Activated B cell treated with CpG ODN at 0.5 μM for 24 hours (primary cell): ENCODE results near the gene CCDC71. TPM values are rescaled to one million over a fixed set of nuclear protein-coding genes. Genes with fewer than 3 reads are reported as not detected.

ENCODE experiments used
- ATAC-seq: fragments of 200-7000 bp; cut with Tn5 transposase; one replicate; pipeline ENCODE4 v1.10.0; 2021; ENCODE audit warnings: low read depth, mild to moderate bottlenecking, moderate library complexity
- CTCF ChIA-PET: fragments of 350-600 bp; sonication (Branson Sonifier 250); formaldehyde crosslinking; loops from one replicate; lab custom pipeline; 2021; ENCODE audit warnings: antibody characterized with exemption; lab: Charles Lee
- POLR2A ChIA-PET: fragments of 350-600 bp; sonication (Branson Sonifier 250); formaldehyde crosslinking; loops from one replicate; lab custom pipeline; 2021; ENCODE audit warnings: antibody characterized with exemption; lab: Charles Lee
- DNase-seq: peaks from one replicate; pipeline ENCODE4 v3.0.0; 2022
- H3K27ac Mint-ChIP-seq: one replicate; pipeline ENCODE4 v1.8.0; 2020; ENCODE audit warnings: mixed read lengths
- H3K27me3 Mint-ChIP-seq: one replicate; pipeline ENCODE4 v1.8.0; 2021; ENCODE audit warnings: mixed read lengths
- H3K36me3 Mint-ChIP-seq: one replicate; pipeline ENCODE4 v1.8.0; 2021; ENCODE audit warnings: low read depth, mixed read lengths
- H3K4me1 Mint-ChIP-seq: one replicate; pipeline ENCODE4 v1.8.0; 2021; ENCODE audit warnings: mixed read lengths
- H3K4me3 Mint-ChIP-seq: one replicate; pipeline ENCODE4 v1.8.0; 2020; ENCODE audit warnings: mild to moderate bottlenecking, mixed read lengths
- H3K9me3 Mint-ChIP-seq: one replicate; pipeline ENCODE4 v1.8.0; 2020; ENCODE audit warnings: mixed read lengths
- CTCF ChIP-seq: fragments of 200-600 bp; IDR thresholded peaks from one replicate; pipeline ENCODE4 v1.8.0; 2022; ENCODE audit warnings: antibody characterized with exemption, mild to moderate bottlenecking
- intact Hi-C: fragments of 100-400 bp; cut with micrococcal nuclease; formaldehyde crosslinking; loops from one replicate; pipeline ENCODE4 v1.15.1; 2024
- total RNA-seq: library from RNA; stranded (reverse); gene quantifications from 2 replicates; pipeline ENCODE4 v1.2.3, GENCODE V29; 2022

Gene CCDC71
- total RNA-seq, 1 donor from 2014 or later, result 28.3 TPM

- Mint-ChIP-seq H3K4me3 (peak overlapping the region; percentile 19), H3K36me3 (peaks cover 45% of the 10 kb centered on the region), H3K27me3 (no peaks in the 10 kb centered on the region), H3K9me3 (no peaks in the 10 kb centered on the region), H3K4me1 (peaks cover 17% of the 10 kb centered on the region), H3K27ac (no peak overlapping the region)
- ChIA-PET CTCF (no interaction called here), POLR2A (interaction anchor here (0.6 to 3.3 kb wide), 2 partner anchors 26 to 270 kb away, joined by 10 to 76 read pairs; partner anchors contain the start of gene QRICH1)
- no peak for TF ChIP-seq CTCF
- no peak for ATAC-seq
- DNase-seq, result no peak
- intact Hi-C loops, result no loop called here
Measured at GRCh38 chr3:49119036-49119435, 47.1 kb downstream of the CCDC71 start.

Other genes with a start within 250 kb of the CCDC71 start
- gene ARIH2, start 247.5 kb downstream of the CCDC71 start, total RNA-seq, result 96.6 and 112 TPM in 2 replicates
- 26.0 and 34.4 TPM in 2 replicates for gene P4HTM, start 176.1 kb downstream of the CCDC71 start, total RNA-seq
- gene WDR6, start 158.9 kb downstream of the CCDC71 start, total RNA-seq, result 205 and 250 TPM in 2 replicates
- gene DALRD3, start 147.8 kb downstream of the CCDC71 start, total RNA-seq, result 36.7 and 38.3 TPM in 2 replicates
- gene NDUFAF3, start 144.2 kb downstream of the CCDC71 start, total RNA-seq, result 86.3 and 86.5 TPM in 2 replicates
- 387 and 414 TPM in 2 replicates for gene IMPDH2, start 136.9 kb downstream of the CCDC71 start, total RNA-seq
- 142 and 155 TPM in 2 replicates for gene QRICH1, start 72.3 kb downstream of the CCDC71 start, total RNA-seq
- 321 and 342 TPM in 2 replicates for gene QARS1, start 61.6 kb downstream of the CCDC71 start, total RNA-seq
- 62.0 and 75.3 TPM in 2 replicates for gene USP19, start 45.5 kb downstream of the CCDC71 start, total RNA-seq
- gene LAMB2, start 33.3 kb downstream of the CCDC71 start, total RNA-seq, result not detected in 2 replicates
- gene KLHDC8B, start 5.3 kb upstream of the CCDC71 start, total RNA-seq, result 1.1 and 1.2 TPM in 2 replicates
- gene C3orf62, start 110.9 kb upstream of the CCDC71 start, total RNA-seq, result 5.3 and 6.1 TPM in 2 replicates
- gene USP4, start 173.7 kb upstream of the CCDC71 start, total RNA-seq, result 86.7 and 115 TPM in 2 replicates
- gene GPX1, start 192.0 kb upstream of the CCDC71 start, total RNA-seq, result 90.0 and 94.6 TPM in 2 replicates
- gene RHOA, start 245.6 kb upstream of the CCDC71 start, total RNA-seq, result 399 and 425 TPM in 2 replicates
- gene TCTA, start 246.1 kb upstream of the CCDC71 start, total RNA-seq, result 26.4 and 32.2 TPM in 2 replicates